Parathyroid adenoma (tissue), 2 donors: ENCODE data around the gene KDM5D.

ENCODE experiments used
- H2AFZ ChIP-seq: fragments of 300-600 bp; sonication (generic); one replicate; pipeline ENCODE4 v1.7.0; 2017; ENCODE audit warnings: antibody characterized with exemption, mild to moderate bottlenecking
- H3K27ac ChIP-seq: fragments of 300-600 bp; sonication (generic); one replicate; pipeline ENCODE4 v1.7.0; 2017
- H3K27me3 ChIP-seq: fragments of 300-600 bp; sonication (generic); one replicate; pipeline ENCODE4 v1.7.0; 2017; ENCODE audit warnings: low read length; ENCODE audit not compliant: control insufficient read depth, insufficient read depth
- H3K36me3 ChIP-seq: fragments of 300-600 bp; sonication (generic); one replicate; pipeline ENCODE4 v1.7.0; 2017; ENCODE audit warnings: low read length; ENCODE audit not compliant: control insufficient read depth, insufficient read depth
- H3K4me1 ChIP-seq: fragments of 300-600 bp; sonication (generic); one replicate; pipeline ENCODE4 v1.7.0; 2017; ENCODE audit warnings: control low read depth
- H3K4me2 ChIP-seq: fragments of 300-600 bp; sonication (generic); one replicate; pipeline ENCODE4 v1.7.0; 2017; ENCODE audit warnings: low read length
- H3K4me3 ChIP-seq: fragments of 300-600 bp; sonication (generic); one replicate; pipeline ENCODE4 v1.7.0; 2017; ENCODE audit warnings: low read depth, low read length
- H3K79me2 ChIP-seq: fragments of 300-600 bp; sonication (generic); one replicate; pipeline ENCODE4 v1.7.0; 2017; ENCODE audit warnings: control low read depth
- H3K9ac ChIP-seq: fragments of 300-600 bp; sonication (generic); one replicate; pipeline ENCODE4 v1.7.0; 2017; ENCODE audit warnings: mild to moderate bottlenecking
- H3K9me3 ChIP-seq: fragments of 300-600 bp; sonication (generic); one replicate; pipeline ENCODE4 v1.7.0; 2017; ENCODE audit warnings: low read length; ENCODE audit not compliant: control insufficient read depth
- CTCF ChIP-seq: fragments of 300-600 bp; sonication (generic); IDR thresholded peaks from one replicate; pipeline ENCODE4 v1.7.0; 2017; ENCODE audit warnings: antibody characterized with exemption, mild to moderate bottlenecking
- donor health status: primary hyperparathyroidism.

KDM5D gene

GRCh38 chrY:19744381-19745378 is at the start of gene KDM5D:
TSS of gene KDM5D (minus strand) at chrY:19744726. CDS start at chrY:19744534, 192 bp downstream.
- no peaks in the 10 kb centered on the region for H3K4me1 ChIP-seq
- no peaks in the 10 kb centered on the region for H3K27me3 ChIP-seq
- no peak within 1 kb of the TSS for H3K9ac ChIP-seq
- H3K9me3 ChIP-seq: no peaks in the 10 kb centered on the region
- no peaks in the 10 kb centered on the region for H3K36me3 ChIP-seq
- no peaks in the 10 kb centered on the region for H3K79me2 ChIP-seq
- peak within 1 kb of the TSS; percentile 67 for H3K4me2 ChIP-seq
- H3K4me3 ChIP-seq: peak within 1 kb of the TSS; percentile 79
- H3K27ac ChIP-seq: peak within 1 kb of the TSS; percentile 57
- TF ChIP-seq CTCF: no peak
- H2AFZ ChIP-seq: no peak within 1 kb of the TSS

GRCh38 chrY:19768375-19768774 is 23.8 kb upstream of the KDM5D start:
- no peaks in the 10 kb centered on the region for H3K9me3 ChIP-seq
- no peak overlapping the region for H2AFZ ChIP-seq
- no peak overlapping the region for H3K4me3 ChIP-seq
- H3K36me3 ChIP-seq: no peaks in the 10 kb centered on the region
- H3K4me1 ChIP-seq: no peaks in the 10 kb centered on the region
- no peaks in the 10 kb centered on the region for H3K79me2 ChIP-seq
- no peaks in the 10 kb centered on the region for H3K27me3 ChIP-seq
- H3K4me2 ChIP-seq: no peak overlapping the region
- no peak overlapping the region for H3K9ac ChIP-seq
- no peak overlapping the region for H3K27ac ChIP-seq
- TF ChIP-seq CTCF: no peak

- no peak overlapping the region for H3K27ac ChIP-seq
- H3K36me3 ChIP-seq: no peaks in the 10 kb centered on the region
- no peaks in the 10 kb centered on the region for H3K79me2 ChIP-seq
- H3K4me3 ChIP-seq: peak overlapping the region; percentile 79
- no peaks in the 10 kb centered on the region for H3K27me3 ChIP-seq
- H2AFZ ChIP-seq: no peak overlapping the region
- no peak overlapping the region for H3K9ac ChIP-seq
- H3K4me1 ChIP-seq: no peaks in the 10 kb centered on the region
- no peaks in the 10 kb centered on the region for H3K9me3 ChIP-seq
- TF ChIP-seq CTCF: no peak
- peak overlapping the region; percentile 67 for H3K4me2 ChIP-seq
Observed at GRCh38 chrY:19743331-19743730, 1.2 kb downstream of the KDM5D start.

- no peaks in the 10 kb centered on the region for H3K27me3 ChIP-seq
- H3K79me2 ChIP-seq: no peaks in the 10 kb centered on the region
- H3K9ac ChIP-seq: no peak overlapping the region
- no peaks in the 10 kb centered on the region for H3K4me1 ChIP-seq
- no peak overlapping the region for H3K27ac ChIP-seq
- no peaks in the 10 kb centered on the region for H3K9me3 ChIP-seq
- no peak overlapping the region for H3K4me3 ChIP-seq
- H3K4me2 ChIP-seq: no peak overlapping the region
- TF ChIP-seq CTCF: no peak
- H3K36me3 ChIP-seq: no peaks in the 10 kb centered on the region
- H2AFZ ChIP-seq: no peak overlapping the region
Observed at GRCh38 chrY:19742153-19742552, 2.4 kb downstream of the KDM5D start.
